ENCODE measurements around the gene TWF2.

The TWF2 gene

DNA sequence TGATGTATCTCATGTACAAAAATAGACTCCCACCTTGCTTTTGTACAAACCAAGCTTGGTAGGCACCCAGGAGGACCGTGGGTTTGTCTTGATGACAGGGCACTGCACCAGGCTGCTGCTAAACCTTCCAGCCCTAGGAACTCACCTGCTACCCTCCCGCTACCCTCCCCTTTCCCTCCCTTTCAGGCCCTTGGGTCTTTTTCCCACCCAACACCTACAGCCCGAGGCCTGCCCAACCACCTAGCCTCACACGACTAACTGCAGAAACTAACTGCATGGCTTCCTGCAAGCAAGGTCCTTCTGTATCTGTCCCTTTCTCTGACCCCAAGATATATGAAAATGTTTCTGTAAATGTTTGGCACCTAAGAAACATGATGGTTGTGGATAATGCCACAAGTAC, 17.7 kb upstream of the TWF2 start:
- DNase-seq: no peak

- DNase-seq: no peak
Measured at GRCh38 chr3:52256159-52256558, 17.2 kb upstream of the TWF2 start.

GRCh38 chr3:52254608-52255007, 15.7 kb upstream of the TWF2 start:
- no peak for DNase-seq

GRCh38 chr3:52253314-52254304, 14.7 kb upstream of the TWF2 start:
- DNase-seq: no peak

GRCh38 chr3:52250122-52250521, 11.2 kb upstream of the TWF2 start:
- no peak for DNase-seq

DNA sequence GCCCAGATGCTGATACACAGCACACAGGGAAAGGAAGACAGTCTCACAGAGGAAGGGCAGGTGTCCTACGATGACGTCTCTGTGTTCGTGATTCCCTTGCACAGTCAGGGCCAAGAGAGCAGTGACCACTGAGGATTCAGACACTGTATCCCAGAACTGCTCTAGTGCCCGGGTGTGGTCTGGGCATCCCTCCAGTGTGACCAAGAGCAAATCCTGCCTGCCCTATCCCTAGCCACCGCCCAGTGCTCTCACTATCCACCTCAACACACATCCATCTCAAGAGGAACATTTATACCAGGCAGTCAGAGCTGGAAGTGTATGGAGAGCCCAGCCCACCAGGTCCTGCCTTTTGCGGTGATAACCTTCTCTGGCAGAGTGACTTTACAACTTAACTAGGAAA, 10.7 kb upstream of the TWF2 start:
- DNase-seq: no peak

DNA sequence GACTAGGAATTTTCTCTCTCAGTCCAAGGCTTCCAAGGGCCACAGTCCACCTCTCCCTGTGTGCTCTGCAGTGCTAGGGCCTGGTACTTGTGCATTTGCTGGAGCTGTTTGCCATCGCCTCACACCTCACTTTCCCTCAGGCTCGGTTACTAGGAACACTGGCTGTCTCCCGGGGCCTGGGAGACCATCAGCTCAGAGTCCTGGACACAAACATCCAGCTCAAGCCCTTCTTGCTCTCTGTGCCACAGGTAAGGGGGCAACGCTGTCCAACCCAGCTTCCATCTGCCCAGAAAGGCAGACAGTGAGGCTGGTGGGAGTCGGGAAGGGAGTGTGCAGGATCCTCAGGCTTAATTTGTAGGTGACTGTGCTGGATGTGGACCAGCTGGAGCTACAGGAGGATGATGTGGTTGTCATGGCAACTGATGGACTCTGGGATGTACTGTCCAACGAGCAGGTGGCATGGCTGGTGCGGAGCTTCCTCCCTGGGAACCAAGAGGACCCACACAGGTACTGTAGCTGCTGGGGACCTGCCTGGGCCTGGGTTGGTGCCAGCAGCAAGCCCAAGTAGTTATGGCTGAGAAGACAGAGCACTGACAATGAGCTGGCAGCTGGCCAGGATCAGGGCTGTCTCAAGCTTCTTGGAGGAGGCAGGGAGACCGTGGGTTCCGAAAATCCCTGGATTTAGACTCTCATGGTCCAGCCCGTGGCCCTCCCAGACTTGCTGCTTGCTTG, 10.0 kb upstream of the TWF2 start:
- no peak for DNase-seq

- no peak for DNase-seq
Measured at GRCh38 chr3:52248165-52248541, 9.2 kb upstream of the TWF2 start.

DNA sequence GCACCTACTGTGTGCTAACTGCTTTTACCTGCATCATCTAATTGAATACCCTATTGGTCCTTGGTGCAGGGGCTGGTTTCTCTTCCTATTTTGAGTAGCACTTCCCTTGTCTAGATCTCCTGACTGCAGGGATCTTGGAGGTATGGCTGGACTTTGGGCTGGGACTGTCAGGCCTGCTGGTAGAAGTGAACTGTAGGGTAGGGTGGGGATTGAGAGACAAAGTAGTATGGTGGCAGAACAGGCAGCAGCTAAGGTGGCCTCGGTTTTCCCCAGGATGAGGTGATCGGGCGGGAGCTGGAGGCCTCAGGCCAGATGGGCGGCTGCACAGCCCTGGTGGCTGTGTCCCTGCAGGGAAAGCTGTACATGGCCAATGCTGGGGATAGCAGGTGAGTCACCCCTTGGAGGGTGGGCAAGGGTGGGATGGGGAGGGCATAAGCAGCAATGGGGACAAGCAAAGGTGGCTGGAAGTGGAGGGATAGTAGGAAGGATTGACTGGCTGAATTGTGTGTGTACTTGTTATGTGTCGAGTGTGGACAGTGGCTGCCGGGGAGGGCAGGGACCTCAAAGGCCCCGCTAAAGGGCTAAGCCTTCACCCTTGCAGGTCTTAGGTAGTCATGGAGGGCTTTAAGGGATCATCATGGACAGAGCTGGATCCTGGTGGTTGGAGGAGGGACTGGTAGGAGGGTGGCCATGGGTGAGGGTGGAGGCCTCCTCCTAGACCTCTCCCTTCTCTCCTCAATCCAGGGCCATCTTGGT, 8.6 kb upstream of the TWF2 start:
- DNase-seq: no peak

GRCh38 chr3:52246728-52247408, 7.9 kb upstream of the TWF2 start:
- no peak for DNase-seq

DNA sequence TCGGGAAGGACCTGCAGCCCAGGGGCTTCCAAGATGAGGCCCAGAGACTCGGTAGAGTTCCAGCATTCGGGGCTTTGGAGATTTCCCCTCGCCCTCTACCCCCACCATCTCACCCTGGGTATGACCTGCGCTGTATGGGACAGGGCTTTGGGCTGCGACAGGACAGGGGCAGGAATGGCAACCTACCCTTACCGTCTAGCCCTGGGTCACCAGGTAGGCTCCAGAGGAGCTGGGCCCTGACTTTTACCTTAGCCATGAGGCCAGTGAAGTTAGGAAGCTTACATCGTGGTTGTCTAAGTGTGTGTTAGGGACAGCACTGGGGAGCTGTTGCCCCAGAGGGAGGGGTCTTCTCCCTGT, 7.3 kb upstream of the TWF2 start:
- DNase-seq: no peak

DNA sequence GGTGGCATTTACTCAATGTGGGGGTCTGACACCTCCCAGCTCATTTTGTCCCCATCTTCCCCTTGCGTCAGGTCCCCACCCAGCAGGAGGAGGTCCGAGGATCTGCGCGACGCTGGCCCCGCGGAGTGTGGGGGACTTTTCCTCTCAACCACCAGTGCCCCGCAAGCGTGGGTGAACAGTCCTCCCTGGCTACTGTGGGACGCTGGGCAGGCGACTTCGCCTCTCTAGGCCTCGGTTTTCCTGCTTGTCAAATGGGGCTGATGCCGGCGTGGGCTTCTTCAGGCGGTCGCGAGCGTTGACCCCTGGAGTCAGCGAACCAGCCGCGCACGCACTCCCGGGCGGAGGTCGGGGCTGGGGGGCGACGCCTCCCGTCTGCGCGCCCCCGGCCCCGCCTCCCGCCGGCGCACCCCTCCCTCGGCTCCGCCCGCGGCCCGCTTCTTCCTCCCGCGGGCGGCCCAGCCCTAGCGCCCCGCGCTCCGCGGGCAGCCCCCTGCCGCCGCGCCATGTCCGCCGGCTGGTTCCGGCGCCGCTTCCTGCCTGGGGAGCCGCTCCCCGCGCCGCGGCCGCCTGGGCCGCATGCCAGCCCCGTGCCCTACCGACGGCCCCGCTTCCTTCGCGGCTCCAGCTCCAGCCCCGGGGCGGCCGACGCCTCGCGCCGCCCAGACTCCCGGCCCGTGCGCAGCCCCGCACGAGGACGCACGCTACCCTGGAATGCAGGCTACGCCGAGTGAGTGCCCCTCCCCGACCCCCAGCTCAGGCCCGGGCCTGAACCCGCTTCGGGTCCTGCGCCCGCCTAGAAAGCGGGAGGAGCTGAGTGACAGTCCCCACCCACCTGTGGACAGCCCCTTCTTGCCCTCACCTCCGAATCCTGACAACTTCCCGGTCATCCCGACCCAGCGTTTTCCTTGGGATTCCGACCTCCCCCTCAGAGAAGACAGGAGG, 6.6 kb upstream of the TWF2 start, which contains the start of gene PPM1M:
TSS of gene PPM1M (plus strand) at position 438 of the 942 bp plus-strand sequence. CDS start at position 504, 66 bp downstream.
- no peak for DNase-seq

DNA sequence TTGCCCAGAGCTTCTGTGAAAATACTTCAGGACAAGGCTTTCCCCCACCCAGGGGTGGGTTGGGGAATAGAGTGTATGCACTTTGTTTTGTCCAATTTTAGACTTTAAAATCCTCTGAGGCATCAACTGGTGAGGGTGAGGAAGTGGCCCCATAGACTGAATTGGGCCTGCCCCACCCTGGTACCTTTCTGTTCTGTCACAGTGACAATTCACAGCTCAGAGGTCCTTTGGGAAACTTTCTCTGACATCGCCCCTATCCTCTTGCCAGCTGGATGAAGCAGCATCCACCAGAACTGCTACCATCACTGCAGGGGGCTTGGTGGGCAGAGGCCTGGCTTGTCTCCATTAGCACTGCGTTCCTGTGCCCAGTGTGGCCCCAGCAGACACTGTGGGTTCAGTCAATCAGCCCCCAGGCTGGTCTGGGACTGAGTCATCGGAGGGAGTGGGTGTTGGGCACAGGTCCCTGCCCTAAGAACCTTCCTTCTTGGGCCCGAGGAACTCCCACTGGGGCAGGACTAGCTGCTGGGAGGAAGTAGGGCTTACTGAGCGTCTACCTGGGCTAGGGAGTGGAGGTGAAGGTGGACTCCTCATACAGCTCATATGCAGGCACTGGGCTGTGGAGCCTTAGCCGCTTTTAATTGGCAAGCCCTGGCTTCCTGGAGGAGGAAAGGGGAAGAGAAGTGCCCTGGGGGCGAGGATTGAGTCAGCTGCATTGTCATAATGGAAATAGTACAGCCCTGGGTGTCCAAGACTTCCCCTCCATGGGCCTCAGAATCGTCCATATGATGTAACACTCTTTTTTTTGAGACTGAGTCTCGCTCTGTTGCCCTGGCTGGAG, 5.1 kb upstream of the TWF2 start:
- DNase-seq: no peak

DNA sequence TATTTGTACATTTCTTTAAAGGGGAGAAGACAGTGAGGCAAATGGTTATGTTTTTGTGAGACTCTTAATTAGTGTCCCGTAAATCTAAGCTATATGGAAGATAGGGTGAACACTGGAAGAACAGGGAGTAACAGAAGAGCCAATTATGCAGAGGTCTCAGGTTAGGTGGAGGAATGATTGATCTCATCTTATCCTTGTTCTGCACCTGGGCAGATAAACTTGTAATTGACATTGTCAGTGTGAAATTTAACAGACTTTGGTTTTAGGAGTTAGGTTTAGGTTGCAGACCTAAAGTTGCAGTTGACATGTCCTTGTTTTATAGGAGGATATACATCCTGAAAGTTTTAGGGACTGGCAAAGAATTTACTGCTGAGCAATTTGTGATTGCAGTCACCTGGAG, 3.1 kb upstream of the TWF2 start:
- DNase-seq: no peak

DNA sequence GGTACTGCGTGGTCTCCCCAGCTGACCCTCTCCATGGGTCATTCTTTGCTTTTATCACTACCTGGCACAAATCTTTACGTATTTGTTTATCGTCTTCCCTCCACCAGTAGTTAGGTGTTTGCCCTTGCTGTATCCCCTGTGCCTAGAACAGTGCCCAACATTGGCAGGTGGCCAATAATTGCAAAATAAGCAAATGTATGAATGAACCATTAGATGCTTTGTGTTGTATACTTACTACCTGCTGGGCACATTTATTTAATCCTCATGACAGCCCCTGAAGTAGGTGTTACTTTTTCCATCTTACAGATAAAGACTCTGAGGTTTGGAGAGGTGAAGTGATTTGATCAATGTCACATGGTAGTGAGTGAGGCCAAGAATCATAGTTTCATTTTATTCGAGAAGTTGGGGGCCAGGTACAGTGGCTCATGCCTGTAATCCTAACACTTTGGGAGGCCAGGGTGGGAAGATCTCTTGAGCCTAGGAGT, 2.0 kb upstream of the TWF2 start:
- no peak for DNase-seq

DNA sequence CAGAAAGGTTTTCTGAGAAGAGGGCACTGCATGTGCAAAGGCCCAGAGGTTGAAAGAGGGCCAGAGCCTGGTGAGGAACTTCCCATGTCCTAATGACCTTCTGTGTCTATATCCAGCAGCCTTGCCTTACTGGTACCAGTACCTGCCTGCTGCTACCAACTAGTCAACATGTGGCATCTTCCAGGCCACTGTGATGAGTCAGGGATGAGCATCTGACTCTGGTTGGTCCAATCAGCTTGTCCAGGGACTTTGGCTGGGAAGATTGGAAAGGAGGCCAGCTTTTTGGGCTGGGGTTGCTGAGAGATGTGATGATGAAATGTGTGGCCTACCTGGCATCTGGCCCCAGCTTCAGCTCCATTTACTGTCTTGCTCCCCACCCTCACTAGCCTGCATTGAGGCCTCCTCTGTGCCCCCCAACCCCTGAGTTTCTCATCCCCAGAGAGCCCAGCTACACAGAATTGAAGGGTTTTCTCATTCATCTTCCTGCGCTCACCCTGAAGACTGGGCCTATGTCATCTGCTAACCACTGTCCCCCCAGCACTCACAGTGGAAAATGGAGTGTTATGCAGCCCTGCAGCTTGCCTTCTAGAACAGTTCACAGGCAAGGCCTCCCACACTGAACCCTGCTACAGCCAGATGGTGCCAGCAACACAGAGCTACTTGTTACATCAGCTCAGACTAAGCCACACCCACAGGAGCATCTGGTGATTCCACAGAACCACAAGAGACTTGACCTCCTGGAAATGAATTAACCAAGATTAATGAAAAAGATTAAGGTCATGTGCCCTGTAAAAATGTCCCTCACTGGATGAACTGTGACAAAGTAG, 1.3 kb upstream of the TWF2 start:
- DNase-seq: no peak

DNA sequence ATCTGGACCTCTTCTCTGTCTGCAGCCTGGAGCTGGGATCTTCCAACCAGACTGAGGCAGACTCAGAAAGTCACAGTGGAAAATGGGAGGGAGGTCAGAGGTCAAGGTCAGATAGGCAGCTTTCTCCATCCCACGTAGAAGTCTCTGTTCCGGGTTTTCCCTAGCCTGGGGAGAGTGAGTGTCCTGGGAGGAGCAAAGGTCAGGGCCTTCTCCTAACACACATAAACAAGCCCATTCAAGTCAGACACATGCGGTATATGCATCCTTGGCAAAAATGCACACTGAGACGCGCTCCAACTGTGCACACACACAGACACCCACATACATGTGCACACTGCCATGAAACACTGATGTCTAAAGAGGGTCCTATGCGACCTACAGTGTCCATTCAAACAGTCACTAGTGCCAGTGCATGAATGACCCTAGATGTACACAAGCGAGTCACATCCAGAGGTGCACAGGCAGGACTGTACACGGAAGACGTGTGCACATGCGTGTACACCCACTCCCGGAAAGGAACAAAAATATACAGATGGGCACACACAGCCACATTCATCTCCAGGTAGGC, 681 bp downstream of the TWF2 start:
- no peak for DNase-seq

GRCh38 chr3:52237657-52238172, 1.2 kb downstream of the TWF2 start:
- no peak for DNase-seq

Data from NCI-H2081 treated with DMSO at 0.1 percent for 48 hours (cell line).